GM10847 (cell line): ENCODE results near the gene RARB.

Experiments
- POLR2A ChIP-seq: IDR thresholded peaks from 2 replicates; pipeline ENCODE4 v1.6.1; 2011; ENCODE audit not compliant: insufficient read length; ENCODE audit errors: extremely low read depth

Gene RARB

DNA sequence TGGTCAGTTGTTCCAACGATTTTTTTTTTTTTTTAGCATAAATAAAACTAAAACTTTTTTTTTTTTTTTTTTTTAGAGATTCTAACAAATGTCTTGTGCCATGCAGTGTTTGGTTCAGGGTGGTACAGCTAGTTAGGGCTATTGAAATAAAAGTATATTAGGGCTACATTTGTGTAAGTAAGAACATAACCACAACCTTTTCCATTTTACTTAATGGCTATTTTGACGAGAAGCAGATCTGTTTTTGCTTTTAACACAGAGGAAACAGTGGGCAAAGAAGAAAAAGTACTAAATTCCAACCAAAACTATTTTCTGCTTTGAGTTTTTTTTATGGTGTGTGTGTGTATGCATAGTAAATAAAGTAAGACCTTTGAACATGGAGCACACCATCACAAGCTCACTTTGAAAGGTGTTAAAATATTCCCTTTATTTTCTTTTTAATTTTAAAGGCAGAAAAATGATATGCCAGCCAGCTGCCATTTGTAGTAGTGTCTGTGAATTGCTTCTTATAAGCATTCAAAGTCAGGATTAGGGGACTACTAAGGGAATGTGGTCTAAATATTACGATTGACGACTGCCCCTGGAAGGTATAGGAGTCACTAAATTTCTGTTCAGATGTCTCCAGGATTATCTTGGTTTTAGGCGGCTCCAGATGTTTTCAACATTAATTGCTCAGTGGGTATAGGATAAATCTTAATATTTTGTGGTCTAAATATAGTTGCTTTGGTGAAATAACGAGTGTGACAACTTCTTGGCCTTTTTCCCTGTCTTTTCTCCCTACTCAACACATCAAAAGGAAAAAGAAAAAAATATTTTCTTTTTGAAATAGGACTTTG, 3.1 kb downstream of the RARB start:
- no peak for TF ChIP-seq POLR2A

DNA sequence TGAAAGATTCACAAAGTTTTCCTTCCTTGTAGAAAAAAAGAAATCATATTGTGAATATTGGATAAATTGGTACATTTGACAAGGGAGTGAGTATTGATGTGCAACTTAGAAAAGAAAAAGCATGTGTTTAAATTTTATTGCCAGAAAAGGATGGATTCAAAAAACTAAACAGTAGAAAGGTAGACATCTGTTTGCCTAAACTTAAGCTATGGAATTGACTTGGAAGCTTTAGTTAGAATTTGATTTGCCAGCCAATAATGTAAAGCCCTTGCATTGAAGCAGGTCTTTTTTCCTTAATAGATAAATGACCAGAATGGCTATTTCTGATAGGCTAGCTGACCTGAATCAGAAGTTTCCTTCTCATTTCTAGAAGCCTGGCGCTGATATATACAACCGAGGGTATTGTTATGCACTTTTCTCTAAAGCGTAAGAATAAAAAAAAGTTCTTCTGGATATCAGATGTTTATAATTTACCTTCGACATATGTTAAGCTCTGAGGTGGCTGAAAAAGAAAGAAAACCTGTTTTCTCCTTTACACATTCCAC, 4.2 kb downstream of the RARB start:
- no peak for TF ChIP-seq POLR2A

DNA sequence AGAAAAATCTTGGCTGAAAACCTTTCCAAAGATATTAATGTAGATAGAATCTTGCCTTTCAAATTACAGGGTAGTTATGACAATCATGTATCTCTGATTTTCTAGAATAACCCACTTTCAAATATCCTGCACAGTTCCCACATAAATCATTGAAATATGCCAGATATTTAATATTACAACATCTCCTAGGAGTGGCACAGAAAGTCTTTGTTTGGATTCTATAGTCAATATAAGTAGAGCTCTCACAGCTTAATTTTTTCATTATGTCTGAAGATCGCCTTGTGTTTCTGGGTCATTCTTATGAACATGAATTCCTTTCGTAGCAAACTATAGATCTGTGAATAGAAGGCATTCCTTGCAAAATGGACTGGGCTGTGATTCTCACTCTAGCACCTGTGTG, 5.0 kb downstream of the RARB start:
- TF ChIP-seq POLR2A, result no peak

DNA sequence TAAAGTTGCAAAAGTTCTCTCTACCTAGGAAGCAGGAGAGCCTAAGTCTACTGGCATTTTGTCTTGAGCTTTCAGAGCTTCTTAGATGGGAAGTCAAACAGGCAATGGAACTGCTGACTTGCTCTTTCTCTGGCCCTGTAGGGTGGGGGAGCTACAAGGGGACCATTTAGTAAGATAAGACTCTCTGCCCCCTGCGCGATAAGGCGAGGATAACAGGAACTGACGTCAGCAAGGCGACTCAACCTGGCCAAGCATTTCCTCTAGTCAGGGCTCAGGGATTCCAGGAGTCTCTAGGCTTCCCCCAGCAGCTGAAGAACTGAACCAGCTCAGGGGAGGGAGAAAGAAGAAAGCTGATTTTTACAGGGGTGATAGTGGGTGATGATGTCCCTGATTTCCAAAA, 5.8 kb downstream of the RARB start:
- no peak for TF ChIP-seq POLR2A

DNA sequence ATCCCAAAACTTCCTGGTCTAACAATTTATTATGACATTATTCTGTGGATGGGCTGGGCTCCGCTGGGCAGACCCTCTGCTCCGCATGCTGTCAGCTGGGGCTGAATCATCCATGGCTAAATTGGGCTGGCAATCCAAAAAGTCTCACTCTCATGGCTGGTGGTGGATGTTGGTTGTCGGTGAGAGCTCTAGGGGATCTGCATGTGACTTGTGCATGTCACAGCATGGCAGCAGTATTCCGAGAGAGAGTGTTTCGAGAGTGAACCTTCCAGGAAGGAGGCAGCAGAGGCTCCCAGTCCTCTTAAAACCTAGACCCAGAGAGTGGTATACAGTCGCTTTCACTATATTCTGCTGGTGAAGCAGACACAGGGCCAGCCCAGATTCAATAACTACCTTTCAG, 9.9 kb downstream of the RARB start:
- TF ChIP-seq POLR2A, result no peak

DNA sequence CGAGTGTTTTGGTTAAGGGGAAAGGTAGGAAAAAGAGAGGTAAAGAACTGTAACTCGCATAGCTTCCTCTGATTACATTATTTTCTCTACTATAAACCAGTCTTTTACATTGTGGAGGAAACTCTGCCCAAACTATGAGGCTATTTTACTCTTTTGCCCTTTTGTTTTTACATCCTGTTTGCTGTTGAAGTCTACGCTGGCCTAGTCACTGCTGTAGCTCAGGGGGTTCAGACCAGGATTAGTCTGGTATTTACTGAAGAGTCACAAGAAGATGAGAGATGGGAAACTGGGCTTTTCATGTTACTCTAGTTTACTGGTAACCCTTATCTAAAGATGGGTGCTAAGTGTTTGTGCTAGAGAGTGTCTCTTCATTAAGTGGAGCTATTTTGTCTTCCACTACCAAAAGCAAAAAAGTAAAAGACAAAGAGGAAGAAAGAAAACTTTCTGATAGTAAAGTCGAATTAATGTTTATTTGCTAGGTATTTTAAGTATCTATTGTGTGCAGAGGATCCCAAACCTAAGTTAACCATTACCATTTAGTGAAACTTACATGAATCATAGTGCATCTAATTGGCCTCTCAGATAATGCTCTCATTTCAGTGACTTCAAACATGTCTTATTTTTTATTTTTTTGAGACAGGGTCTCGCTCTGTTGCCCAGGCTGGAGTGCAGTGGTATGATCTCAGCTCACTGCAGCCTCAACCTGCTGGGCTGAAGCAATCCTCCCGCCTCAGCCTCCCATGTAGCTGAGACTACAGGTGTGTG, 10.9 kb downstream of the RARB start:
- TF ChIP-seq POLR2A, result no peak

DNA sequence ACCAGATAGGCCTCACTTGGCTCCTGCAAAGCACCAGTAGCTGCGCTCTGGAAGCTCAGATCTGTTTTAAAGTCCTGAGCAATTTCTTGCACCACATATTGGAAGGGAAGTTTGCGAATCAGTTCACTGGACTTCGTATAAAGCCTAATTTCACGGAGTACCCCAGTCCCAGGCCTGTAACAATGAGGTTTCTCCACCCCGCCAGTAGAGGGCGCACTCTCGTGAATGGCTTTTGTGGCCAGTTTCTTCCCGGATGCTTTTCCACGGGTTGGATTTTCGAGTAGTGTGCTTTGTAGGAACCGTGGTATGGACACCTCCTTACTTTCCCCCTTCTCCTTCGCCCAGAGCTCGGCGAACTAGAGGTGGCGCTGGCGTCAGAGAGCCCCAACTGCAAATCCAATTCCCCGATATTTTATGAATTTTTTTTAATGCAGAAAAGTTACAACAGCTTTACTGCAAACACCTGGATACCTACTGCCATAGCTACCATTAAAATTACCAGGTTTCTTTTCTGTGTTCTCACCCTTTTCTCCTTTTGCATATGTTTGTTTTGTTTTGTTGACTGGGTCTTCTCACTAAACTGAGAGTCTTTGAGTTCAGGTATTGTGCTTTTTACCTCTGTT, 13.3 kb downstream of the RARB start:
- TF ChIP-seq POLR2A, result no peak

DNA sequence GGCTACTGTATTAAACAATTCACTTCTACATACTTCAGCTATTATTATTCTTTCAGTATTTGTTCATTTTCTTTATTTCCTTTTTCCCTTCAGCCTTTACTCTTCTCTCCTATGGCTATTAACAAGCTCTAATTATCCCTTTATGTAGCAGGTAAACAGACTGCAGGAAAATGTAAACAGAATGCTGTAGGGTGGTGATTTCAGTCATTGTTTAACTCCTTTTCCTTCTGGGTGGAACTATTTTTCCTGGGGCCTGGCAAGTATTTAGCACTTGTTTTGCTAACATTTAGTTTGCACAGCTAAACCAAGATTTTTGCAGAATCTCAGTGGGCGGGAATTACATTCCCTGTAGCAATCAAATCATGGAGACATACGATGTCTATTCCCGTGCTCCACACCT, 14.4 kb downstream of the RARB start:
- no peak for TF ChIP-seq POLR2A

DNA sequence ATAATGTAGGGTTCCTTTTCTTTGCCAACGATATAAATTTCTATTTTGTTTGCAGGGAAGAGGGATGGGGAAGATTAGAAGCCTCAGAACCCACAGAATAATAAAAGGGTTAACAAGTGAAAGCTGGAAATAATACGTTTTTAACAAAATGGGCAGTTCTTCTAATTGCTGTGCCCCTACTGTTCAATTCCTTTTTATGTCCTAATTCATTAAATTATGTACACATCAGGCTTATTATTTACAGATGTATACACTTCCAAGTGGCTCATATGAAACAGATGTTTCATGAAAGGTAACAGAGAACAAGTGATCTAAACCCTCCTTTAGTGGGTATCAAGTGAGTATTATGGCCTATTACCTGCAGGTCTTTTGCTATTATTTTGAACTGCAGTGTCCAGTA, 16.2 kb downstream of the RARB start:
- no peak for TF ChIP-seq POLR2A

DNA sequence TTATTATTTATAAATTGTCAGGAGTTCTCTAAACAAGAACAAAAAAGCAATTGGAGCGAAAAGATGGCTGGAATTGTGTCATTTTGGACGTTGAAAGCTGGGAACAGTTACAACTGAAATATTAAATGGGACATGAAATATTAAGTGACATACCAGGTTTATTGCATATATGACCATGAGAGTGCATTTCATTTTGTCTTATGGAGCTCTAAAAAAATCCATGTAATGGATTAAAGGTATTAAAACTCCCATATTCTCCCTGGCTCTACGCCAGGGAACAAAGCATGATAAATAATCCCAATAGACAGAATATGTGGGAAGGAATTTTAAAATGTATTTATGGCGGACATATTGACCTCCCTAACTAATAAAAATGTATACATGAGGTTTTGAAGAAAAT, 17.7 kb downstream of the RARB start:
- TF ChIP-seq POLR2A, result no peak

DNA sequence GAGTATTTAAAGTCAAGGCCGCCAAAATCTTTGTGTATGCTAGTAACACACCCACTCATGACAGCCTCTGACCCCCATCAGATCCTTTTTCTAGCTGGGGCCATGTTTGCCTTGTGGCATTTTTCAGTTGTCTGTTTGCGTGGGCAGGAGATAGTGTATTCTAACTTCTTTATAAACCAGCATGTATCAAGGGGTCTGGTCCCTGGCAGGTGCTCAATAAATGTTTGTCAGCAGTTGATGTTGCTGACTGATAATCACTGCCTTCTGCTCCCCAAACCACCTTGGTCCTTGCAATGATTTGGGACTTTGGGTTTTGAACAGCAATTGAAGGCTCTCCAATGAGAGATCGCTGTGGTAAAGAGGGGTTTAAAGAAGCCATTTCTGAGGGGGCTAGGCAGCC, 19.2 kb downstream of the RARB start:
- no peak for TF ChIP-seq POLR2A

DNA sequence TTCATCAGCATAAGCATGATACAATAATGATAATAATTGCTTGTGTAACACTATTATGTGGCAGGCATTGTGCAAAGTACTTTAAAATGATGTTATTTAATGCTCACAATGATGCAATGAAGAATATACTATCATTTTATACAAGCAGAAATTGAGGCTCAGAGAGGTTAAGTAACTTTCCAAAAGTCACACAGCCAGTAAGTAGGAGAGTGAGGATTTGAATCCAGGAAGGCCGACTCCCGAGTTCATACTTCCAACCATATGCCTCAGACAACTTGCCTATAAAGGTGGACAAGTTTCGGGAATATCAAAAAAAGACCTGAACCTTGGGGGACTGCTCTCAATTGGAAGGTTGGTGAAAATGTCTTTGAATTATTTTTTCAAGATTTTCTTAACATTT, 19.9 kb downstream of the RARB start:
- no peak for TF ChIP-seq POLR2A

DNA sequence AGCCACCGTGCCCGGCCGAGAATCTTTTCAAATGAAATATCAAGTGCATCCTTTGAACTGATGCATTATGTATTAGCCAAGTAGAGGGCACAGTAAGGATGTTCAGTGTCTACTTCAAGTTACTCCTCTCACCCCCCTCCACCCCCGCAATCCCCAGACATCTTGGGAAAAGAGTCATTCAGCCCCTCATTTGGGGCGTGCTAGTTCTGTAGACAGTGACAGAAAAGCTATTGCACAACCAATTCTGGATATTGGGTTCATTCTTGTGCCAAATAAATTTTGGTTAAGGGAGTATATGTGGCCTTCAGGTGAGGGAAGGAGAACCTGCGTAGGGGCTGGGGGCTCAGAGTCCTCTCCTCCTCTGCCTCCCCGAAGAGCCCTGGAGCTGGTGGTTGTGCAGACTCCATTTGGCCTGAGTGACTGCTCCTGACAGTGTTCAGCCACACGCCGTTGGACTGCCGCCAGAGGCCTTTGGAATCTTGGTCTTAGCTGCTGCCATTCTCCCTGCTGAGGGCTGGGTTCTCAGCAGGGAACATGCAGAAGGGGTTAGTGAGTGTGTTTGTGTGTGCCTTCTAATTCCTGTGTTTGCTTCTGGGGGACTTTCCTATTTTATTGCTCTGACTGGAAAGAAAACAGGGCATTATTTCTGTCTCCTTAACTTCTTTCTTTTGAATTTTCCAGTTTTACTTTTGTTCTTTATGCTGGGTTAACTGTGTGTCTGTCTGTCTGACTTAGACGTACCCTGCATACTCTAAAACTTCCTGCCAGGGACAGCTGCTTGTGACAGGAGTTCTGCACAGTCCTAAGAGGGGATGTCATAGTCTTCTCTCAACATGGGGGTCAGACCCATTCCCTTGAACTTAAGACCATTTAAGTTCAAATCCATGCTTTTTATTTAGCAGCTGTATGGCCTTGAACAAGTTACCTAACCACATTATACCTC, 21.0 kb downstream of the RARB start:
- TF ChIP-seq POLR2A, result no peak

DNA sequence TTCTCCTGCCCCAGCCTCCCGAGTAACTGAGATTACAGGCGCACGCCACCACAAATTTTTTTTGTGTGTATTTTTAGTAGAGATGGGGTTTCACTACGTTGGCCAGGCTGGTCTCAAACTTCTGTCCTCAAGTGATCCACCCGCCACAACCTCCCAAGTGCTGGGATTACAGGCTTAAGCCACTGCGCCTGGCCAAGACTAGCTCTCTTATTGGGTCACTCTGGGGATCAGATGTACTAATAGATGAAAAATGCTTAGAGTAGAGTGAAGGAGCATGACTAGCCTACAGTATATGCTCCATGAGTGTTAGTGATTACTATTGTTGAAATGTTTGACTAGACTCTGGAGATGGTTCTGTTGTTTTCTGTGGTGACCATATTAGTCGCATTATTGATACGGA, 21.8 kb downstream of the RARB start:
- TF ChIP-seq POLR2A, result no peak

DNA sequence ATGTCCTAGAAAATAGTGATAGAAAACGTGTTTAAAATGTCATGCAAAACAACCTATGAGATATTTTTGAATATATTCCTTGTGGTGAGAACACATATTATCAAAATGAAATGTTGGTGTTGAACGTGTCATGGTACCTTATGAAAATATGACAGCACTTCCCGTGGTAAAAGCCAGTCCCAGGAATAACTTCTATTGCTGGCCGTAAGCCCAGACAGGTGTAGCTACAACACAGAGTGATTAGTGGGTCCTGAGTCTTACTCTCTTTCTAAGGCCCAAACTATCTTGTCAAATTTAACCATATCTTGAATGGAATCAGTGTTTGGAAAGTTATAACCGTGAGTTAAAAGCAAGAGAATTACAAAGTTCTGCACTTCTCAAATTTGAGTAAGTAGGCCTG, 24.1 kb downstream of the RARB start:
- TF ChIP-seq POLR2A, result no peak
